NCI-H2227 (cell line): Measurements from ENCODE around the gene LPP.

Source experiments
- DNase-seq: peaks from one replicate; lab custom pipeline; 2025; ENCODE audit not compliant: unreplicated experiment; lab: John Stamatoyannopoulos, UW

Gene LPP

GRCh38 chr3:188577539-188577938 is 423.6 kb downstream of the LPP start:
- DNase-seq: no peak

GRCh38 chr3:188578576-188579363 is 424.8 kb downstream of the LPP start:
- no peak for DNase-seq

- no peak for DNase-seq
Measured at GRCh38 chr3:188580223-188580622, 426.3 kb downstream of the LPP start.

GRCh38 chr3:188580659-188581058 is 426.7 kb downstream of the LPP start:
- DNase-seq: no peak

- DNase-seq: no peak
Measured at GRCh38 chr3:188581365-188581764, 427.4 kb downstream of the LPP start.

- no peak for DNase-seq
Measured at GRCh38 chr3:188581792-188582191, 427.8 kb downstream of the LPP start.

GRCh38 chr3:188583341-188584161 is 429.6 kb downstream of the LPP start:
- DNase-seq: no peak

- no peak for DNase-seq
Measured at GRCh38 chr3:188584162-188584529, 430.2 kb downstream of the LPP start.

- DNase-seq: no peak
Measured at GRCh38 chr3:188584958-188585689, 431.2 kb downstream of the LPP start.

- DNase-seq: no peak
Measured at GRCh38 chr3:188589071-188589470, 435.1 kb downstream of the LPP start.

GRCh38 chr3:188589771-188590170 is 435.8 kb downstream of the LPP start:
- no peak for DNase-seq

- DNase-seq: no peak
Measured at GRCh38 chr3:188590557-188590956, 436.6 kb downstream of the LPP start.

- no peak for DNase-seq
Measured at GRCh38 chr3:188594139-188594538, 440.2 kb downstream of the LPP start.

- DNase-seq: peak; percentile 43
Measured at GRCh38 chr3:188595890-188596376, 442.0 kb downstream of the LPP start.

GRCh38 chr3:188598894-188599293 is 444.9 kb downstream of the LPP start:
- no peak for DNase-seq

- DNase-seq: no peak
Measured at GRCh38 chr3:188602111-188602510, 448.2 kb downstream of the LPP start.

- DNase-seq: no peak
Measured at GRCh38 chr3:188602620-188603019, 448.7 kb downstream of the LPP start.

GRCh38 chr3:188604651-188605050 is 450.7 kb downstream of the LPP start:
- DNase-seq: no peak

GRCh38 chr3:188605231-188605630 is 451.3 kb downstream of the LPP start:
- DNase-seq: no peak

GRCh38 chr3:188605905-188606304 is 451.9 kb downstream of the LPP start:
- no peak for DNase-seq

GRCh38 chr3:188607805-188608315 is 453.9 kb downstream of the LPP start:
- DNase-seq: no peak
